Astrocyte (in vitro differentiated cells and primary cell): ENCODE data around the gene LGI1. TPM values are rescaled to one million over a fixed set of nuclear protein-coding genes. Genes with fewer than 3 reads are reported as not detected.

Experiments used
- DNase-seq: peaks from one replicate; pipeline ENCODE4 v3.0.0-alpha.2; 2010; ENCODE audit warnings: low read depth
- FAIRE-seq: peaks from 2 replicates; lab custom pipeline; 2011; peaks lifted over from hg19 to GRCh38; lab: Jason Lieb, UNC
- H2AFZ ChIP-seq: 2 replicates; pipeline ENCODE4 v1.6.0; 2012; ENCODE audit warnings: low read depth, low read length, inconsistent platforms
- H3K27ac ChIP-seq: 2 replicates; pipeline ENCODE4 v1.5.1; 2011; ENCODE audit warnings: low read depth, low read length, inconsistent platforms
- H3K27me3 ChIP-seq: 2 replicates; pipeline ENCODE4 v1.6.0; 2011; ENCODE audit warnings: low read length, inconsistent platforms; ENCODE audit not compliant: insufficient read depth
- H3K36me3 ChIP-seq: 2 replicates; pipeline ENCODE4 v1.5.1; 2011; ENCODE audit warnings: low read length, inconsistent platforms; ENCODE audit not compliant: insufficient read depth
- H3K4me1 ChIP-seq: 2 replicates; pipeline ENCODE4 v1.5.1; 2011; ENCODE audit warnings: low read length, inconsistent platforms; ENCODE audit not compliant: insufficient read depth
- H3K4me2 ChIP-seq: 2 replicates; pipeline ENCODE4 v1.6.0; 2012; ENCODE audit warnings: low read length, inconsistent platforms
- H3K4me3 ChIP-seq: 2 replicates; pipeline ENCODE4 v1.5.1; 2011; ENCODE audit warnings: low read depth, mild to moderate bottlenecking, low read length, inconsistent platforms; ENCODE audit not compliant: insufficient read depth
- H3K79me2 ChIP-seq: 2 replicates; pipeline ENCODE4 v1.6.0; 2012; ENCODE audit warnings: mild to moderate bottlenecking, low read length, inconsistent platforms; ENCODE audit not compliant: insufficient read depth
- H3K9ac ChIP-seq: 2 replicates; pipeline ENCODE4 v1.6.0; 2012; ENCODE audit warnings: mild to moderate bottlenecking, low read length, inconsistent platforms
- H3K9me3 ChIP-seq: 2 replicates; pipeline ENCODE4 v1.5.1; 2012; ENCODE audit warnings: low read depth, mild to moderate bottlenecking, low read length, inconsistent platforms; ENCODE audit not compliant: insufficient read depth
- H4K20me1 ChIP-seq: 2 replicates; pipeline ENCODE4 v1.6.0; 2012; ENCODE audit warnings: low read length, inconsistent platforms; ENCODE audit not compliant: insufficient read depth
- H3K27ac Mint-ChIP-seq: one replicate; pipeline ENCODE4 v1.8.0; 2021; ENCODE audit warnings: mild to moderate bottlenecking, mixed read lengths; ENCODE audit not compliant: unreplicated experiment
- H3K27me3 Mint-ChIP-seq: one replicate; pipeline ENCODE4 v1.8.0; 2021; ENCODE audit warnings: low read depth, mixed read lengths; ENCODE audit not compliant: unreplicated experiment
- H3K36me3 Mint-ChIP-seq: one replicate; pipeline ENCODE4 v1.8.0; 2021; ENCODE audit warnings: low read depth, mixed read lengths; ENCODE audit not compliant: unreplicated experiment
- H3K4me1 Mint-ChIP-seq: one replicate; pipeline ENCODE4 v1.8.0; 2021; ENCODE audit warnings: low read depth, mixed read lengths; ENCODE audit not compliant: unreplicated experiment
- H3K4me3 Mint-ChIP-seq: one replicate; pipeline ENCODE4 v1.8.0; 2021; ENCODE audit warnings: mild to moderate bottlenecking, moderate library complexity, mixed read lengths; ENCODE audit not compliant: unreplicated experiment
- H3K9me3 Mint-ChIP-seq: one replicate; pipeline ENCODE4 v1.8.0; 2021; ENCODE audit warnings: mild to moderate bottlenecking, mixed read lengths; ENCODE audit not compliant: unreplicated experiment
- EZH2 ChIP-seq: IDR thresholded peaks from 2 replicates; pipeline ENCODE4 v1.6.1; 2012; ENCODE audit warnings: mild to moderate bottlenecking, low read length, inconsistent platforms; ENCODE audit not compliant: insufficient read depth
- total RNA-seq: library from RNA; stranded (reverse); gene quantifications from 2 replicates; pipeline ENCODE4 v1.2.1, GENCODE V29; 2021
- TF ChIP-seq, protein P1 (sequence below): IDR thresholded peaks from 2 replicates; pipeline ENCODE4 v1.5.1; 2011; ENCODE audit warnings: low read depth, mild to moderate bottlenecking, inconsistent platforms, low read length, moderate library complexity; ENCODE audit not compliant: insufficient read depth

LGI1 gene
- total RNA-seq, 1 donor from 2014 or later: 2.0 TPM

DNA sequence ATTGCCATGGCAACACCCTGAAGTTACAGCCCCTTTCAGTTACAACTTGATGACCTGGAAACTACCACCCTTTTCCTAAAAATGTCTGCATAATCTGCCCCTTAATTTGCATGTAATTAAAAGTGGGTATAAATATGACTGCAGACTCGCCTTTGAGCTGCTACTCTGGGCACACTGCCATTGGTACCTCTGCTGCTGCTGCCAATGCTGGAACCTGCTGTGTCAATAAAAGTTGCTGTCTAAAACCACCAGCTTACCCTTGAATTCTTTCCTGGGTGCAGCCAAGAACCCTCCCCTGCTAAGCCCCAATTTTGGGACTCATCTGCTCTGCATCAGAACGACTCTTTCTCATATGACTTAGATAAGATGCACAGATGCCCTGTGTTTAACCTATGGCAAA is 45.1 kb upstream of the LGI1 start:
- Mint-ChIP-seq H3K4me3 (no peak overlapping the region), H3K4me1 (peaks cover 2% of the 10 kb centered on the region), H3K27me3 (no peaks in the 10 kb centered on the region), H3K9me3 (no peaks in the 10 kb centered on the region), H3K36me3 (no peaks in the 10 kb centered on the region), H3K27ac (no peak overlapping the region)
- Histone ChIP-seq H3K4me2 (no peak overlapping the region), H3K9ac (no peak overlapping the region), H3K36me3 (no peaks in the 10 kb centered on the region), H3K27me3 (no peaks in the 10 kb centered on the region), H2AFZ (no peak overlapping the region), H4K20me1 (no peaks in the 10 kb centered on the region), H3K4me3 (no peak overlapping the region), H3K9me3 (no peaks in the 10 kb centered on the region), H3K79me2 (no peaks in the 10 kb centered on the region), H3K27ac (no peak overlapping the region), H3K4me1 (no peaks in the 10 kb centered on the region)
- FAIRE-seq (no peak), DNase-seq (no peak)
- TF ChIP-seq EZH2: no peak

DNA sequence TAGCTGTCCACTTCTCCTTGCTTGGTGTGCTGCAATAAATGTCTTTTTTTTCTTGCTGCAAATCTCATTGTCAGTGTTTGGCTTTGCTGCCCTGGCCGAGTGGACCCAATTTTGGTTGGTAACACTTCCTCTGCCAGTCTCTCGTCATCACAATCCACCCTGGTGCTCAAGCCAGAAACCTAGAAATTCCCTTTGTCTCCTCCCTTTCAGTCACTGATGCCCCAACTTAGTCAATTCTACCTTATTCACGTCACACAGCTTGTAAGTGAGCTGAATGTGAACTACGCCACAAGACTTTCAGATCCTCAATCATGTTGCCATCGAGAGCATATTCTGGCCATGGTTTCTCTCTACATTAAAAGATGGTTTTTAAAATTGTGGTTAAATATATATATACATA is 42.4 kb upstream of the LGI1 start:
- DNase-seq: no peak
- H3K9me3 Mint-ChIP-seq: no peaks in the 10 kb centered on the region
- no peaks in the 10 kb centered on the region for H3K36me3 ChIP-seq
- H3K4me1 ChIP-seq: no peaks in the 10 kb centered on the region
- TF ChIP-seq EZH2: no peak
- TF ChIP-seq, protein P1, sequence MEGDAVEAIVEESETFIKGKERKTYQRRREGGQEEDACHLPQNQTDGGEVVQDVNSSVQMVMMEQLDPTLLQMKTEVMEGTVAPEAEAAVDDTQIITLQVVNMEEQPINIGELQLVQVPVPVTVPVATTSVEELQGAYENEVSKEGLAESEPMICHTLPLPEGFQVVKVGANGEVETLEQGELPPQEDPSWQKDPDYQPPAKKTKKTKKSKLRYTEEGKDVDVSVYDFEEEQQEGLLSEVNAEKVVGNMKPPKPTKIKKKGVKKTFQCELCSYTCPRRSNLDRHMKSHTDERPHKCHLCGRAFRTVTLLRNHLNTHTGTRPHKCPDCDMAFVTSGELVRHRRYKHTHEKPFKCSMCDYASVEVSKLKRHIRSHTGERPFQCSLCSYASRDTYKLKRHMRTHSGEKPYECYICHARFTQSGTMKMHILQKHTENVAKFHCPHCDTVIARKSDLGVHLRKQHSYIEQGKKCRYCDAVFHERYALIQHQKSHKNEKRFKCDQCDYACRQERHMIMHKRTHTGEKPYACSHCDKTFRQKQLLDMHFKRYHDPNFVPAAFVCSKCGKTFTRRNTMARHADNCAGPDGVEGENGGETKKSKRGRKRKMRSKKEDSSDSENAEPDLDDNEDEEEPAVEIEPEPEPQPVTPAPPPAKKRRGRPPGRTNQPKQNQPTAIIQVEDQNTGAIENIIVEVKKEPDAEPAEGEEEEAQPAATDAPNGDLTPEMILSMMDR: no peak
- no peaks in the 10 kb centered on the region for H3K36me3 Mint-ChIP-seq
- H3K27ac ChIP-seq: no peak overlapping the region
- H3K9me3 ChIP-seq: no peaks in the 10 kb centered on the region
- peaks cover 7% of the 10 kb centered on the region for H3K27me3 ChIP-seq
- H2AFZ ChIP-seq: no peak overlapping the region
- no peak for FAIRE-seq
- no peaks in the 10 kb centered on the region for H4K20me1 ChIP-seq
- no peak overlapping the region for H3K9ac ChIP-seq
- peaks cover 2% of the 10 kb centered on the region for H3K4me1 Mint-ChIP-seq
- H3K4me3 Mint-ChIP-seq: no peak overlapping the region
- H3K4me2 ChIP-seq: no peak overlapping the region
- no peak overlapping the region for H3K27ac Mint-ChIP-seq
- H3K4me3 ChIP-seq: no peak overlapping the region
- H3K79me2 ChIP-seq: no peaks in the 10 kb centered on the region
- H3K27me3 Mint-ChIP-seq: no peaks in the 10 kb centered on the region

DNA sequence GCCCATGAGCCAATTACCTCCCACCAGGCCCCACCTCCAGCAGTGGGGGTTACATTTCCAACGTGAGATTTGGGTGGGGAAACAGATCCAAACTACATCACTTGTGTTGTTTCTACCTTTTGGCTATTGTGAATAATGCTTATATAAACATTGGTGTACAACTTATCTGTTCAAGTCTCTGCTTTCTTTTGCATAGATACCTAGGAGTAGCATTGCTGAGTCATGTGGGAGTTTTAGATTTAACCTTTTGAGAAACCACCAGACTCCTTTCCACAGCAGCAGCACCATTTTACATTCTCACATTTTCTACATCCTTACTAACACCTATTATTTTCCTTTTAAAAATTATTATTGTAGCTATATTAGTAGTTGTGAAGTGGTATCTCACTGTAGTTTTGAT is 41.0 kb upstream of the LGI1 start:
- Histone ChIP-seq H3K27me3 (peaks cover 7% of the 10 kb centered on the region), H4K20me1 (no peaks in the 10 kb centered on the region), H3K27ac (no peak overlapping the region), H3K79me2 (no peaks in the 10 kb centered on the region), H2AFZ (no peak overlapping the region), H3K9ac (no peak overlapping the region), H3K4me3 (no peak overlapping the region), H3K4me1 (no peaks in the 10 kb centered on the region), H3K9me3 (no peaks in the 10 kb centered on the region), H3K36me3 (no peaks in the 10 kb centered on the region), H3K4me2 (no peak overlapping the region)
- Mint-ChIP-seq H3K27me3 (no peaks in the 10 kb centered on the region), H3K9me3 (no peaks in the 10 kb centered on the region), H3K4me1 (peaks cover 2% of the 10 kb centered on the region), H3K4me3 (no peak overlapping the region), H3K36me3 (no peaks in the 10 kb centered on the region), H3K27ac (no peak overlapping the region)
- FAIRE-seq (no peak), DNase-seq (no peak)
- TF ChIP-seq, protein P1: no peak
- TF ChIP-seq EZH2: no peak
